A204.1 (cell line): ENCODE measurements around the gene ACSS1.

Experiments used
- FAIRE-seq: peaks from 2 replicates; lab custom pipeline; 2012; peaks lifted over from hg19 to GRCh38; lab: Jason Lieb, UNC

ACSS1 gene

GRCh38 chr20:25078662-25079061 is 20.7 kb upstream of the ACSS1 start:
- FAIRE-seq = no peak

- no peak for FAIRE-seq
Observed at GRCh38 chr20:25077610-25078169, 19.8 kb upstream of the ACSS1 start.

- no peak for FAIRE-seq
Observed at GRCh38 chr20:25076731-25077609, 19.0 kb upstream of the ACSS1 start.

GRCh38 chr20:25076201-25076600 is 18.3 kb upstream of the ACSS1 start:
- FAIRE-seq = no peak

GRCh38 chr20:25073544-25073943 is 15.6 kb upstream of the ACSS1 start:
- FAIRE-seq = no peak

GRCh38 chr20:25072226-25072811 is 14.4 kb upstream of the ACSS1 start:
- FAIRE-seq = no peak

GRCh38 chr20:25071734-25072133 is 13.8 kb upstream of the ACSS1 start:
- FAIRE-seq = no peak

- no peak for FAIRE-seq
Observed at GRCh38 chr20:25070821-25071473, 13.0 kb upstream of the ACSS1 start.

- no peak for FAIRE-seq
Observed at GRCh38 chr20:25067102-25067987, 9.4 kb upstream of the ACSS1 start.

- no peak for FAIRE-seq
Observed at GRCh38 chr20:25066386-25066785, 8.4 kb upstream of the ACSS1 start.

GRCh38 chr20:25065625-25066338 is 7.8 kb upstream of the ACSS1 start:
- FAIRE-seq = peak; percentile 60

GRCh38 chr20:25065072-25065624 is 7.2 kb upstream of the ACSS1 start:
- no peak for FAIRE-seq

GRCh38 chr20:25064561-25065071 is 6.7 kb upstream of the ACSS1 start:
- no peak for FAIRE-seq

- FAIRE-seq = no peak
Observed at GRCh38 chr20:25063981-25064380, 6.0 kb upstream of the ACSS1 start.

GRCh38 chr20:25063546-25063945 is 5.6 kb upstream of the ACSS1 start:
- no peak for FAIRE-seq

GRCh38 chr20:25062841-25063240 is 4.9 kb upstream of the ACSS1 start:
- no peak for FAIRE-seq

GRCh38 chr20:25061821-25062530 is 4.0 kb upstream of the ACSS1 start:
- no peak for FAIRE-seq

- no peak for FAIRE-seq
Observed at GRCh38 chr20:25061103-25061799, 3.3 kb upstream of the ACSS1 start.

GRCh38 chr20:25059866-25060465 is 2.0 kb upstream of the ACSS1 start:
- FAIRE-seq = no peak
